Measurements from ENCODE around the gene ZNF217. TPM values are rescaled to one million over a fixed set of nuclear protein-coding genes. Genes with fewer than 3 reads are reported as not detected.

Gene ZNF217
- polyA plus RNA-seq, 1 donor from 2014 or later: 1.9 TPM

DNA sequence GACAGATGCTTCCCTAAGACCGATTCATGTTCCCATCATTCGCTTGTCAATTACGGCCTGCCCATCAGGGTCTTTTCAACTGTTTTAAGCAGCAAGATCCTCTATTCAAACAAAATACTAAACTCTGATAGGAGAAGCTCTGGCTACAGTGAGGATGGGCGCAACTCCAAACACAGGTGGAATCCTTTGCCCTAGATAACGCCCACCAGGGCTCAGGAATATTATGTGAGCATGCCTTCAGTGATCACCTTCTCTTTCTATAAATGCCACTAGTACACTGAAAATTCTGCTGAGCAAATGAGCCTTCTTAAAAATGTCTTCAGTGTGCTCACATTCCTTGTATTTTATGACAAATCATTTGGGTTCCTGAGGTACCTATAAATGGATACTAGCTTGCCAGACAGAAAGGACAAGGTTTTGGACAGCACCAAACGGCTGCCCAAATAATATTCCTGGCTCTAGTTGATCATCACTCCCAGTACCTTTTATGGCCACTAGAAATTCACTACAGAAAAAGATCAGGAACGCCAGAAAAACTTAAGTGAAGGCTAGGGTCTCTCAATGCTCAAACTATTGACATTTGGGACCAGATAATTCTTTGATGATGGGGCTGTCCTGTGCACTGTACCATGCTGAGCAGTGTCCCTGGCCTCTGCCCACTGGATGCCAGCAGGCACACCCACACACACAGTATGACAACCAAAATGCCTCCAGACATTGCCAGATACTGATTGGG, 13.1 kb downstream of the ZNF217 start:
- TF ChIP-seq RAD21 (conservative IDR thresholded peaks at IDR 0.05): no peak
- TF ChIP-seq, protein P1, sequence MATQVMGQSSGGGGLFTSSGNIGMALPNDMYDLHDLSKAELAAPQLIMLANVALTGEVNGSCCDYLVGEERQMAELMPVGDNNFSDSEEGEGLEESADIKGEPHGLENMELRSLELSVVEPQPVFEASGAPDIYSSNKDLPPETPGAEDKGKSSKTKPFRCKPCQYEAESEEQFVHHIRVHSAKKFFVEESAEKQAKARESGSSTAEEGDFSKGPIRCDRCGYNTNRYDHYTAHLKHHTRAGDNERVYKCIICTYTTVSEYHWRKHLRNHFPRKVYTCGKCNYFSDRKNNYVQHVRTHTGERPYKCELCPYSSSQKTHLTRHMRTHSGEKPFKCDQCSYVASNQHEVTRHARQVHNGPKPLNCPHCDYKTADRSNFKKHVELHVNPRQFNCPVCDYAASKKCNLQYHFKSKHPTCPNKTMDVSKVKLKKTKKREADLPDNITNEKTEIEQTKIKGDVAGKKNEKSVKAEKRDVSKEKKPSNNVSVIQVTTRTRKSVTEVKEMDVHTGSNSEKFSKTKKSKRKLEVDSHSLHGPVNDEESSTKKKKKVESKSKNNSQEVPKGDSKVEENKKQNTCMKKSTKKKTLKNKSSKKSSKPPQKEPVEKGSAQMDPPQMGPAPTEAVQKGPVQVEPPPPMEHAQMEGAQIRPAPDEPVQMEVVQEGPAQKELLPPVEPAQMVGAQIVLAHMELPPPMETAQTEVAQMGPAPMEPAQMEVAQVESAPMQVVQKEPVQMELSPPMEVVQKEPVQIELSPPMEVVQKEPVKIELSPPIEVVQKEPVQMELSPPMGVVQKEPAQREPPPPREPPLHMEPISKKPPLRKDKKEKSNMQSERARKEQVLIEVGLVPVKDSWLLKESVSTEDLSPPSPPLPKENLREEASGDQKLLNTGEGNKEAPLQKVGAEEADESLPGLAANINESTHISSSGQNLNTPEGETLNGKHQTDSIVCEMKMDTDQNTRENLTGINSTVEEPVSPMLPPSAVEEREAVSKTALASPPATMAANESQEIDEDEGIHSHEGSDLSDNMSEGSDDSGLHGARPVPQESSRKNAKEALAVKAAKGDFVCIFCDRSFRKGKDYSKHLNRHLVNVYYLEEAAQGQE (IDR thresholded peaks at IDR 0.05; ENCODE audit: borderline replicate concordance): no peak
- no peak for TF ChIP-seq MXI1 (conservative IDR thresholded peaks at IDR 0.05; ENCODE audit: poor library complexity, severe bottlenecking)
- TF ChIP-seq EZH2 (IDR thresholded peaks at IDR 0.05; ENCODE audit: borderline replicate concordance, insufficient read depth, low read length, poor library complexity, severe bottlenecking): no peak
- TF ChIP-seq EP300 (conservative IDR thresholded peaks at IDR 0.05; ENCODE audit: poor library complexity, severe bottlenecking): no peak
- TF ChIP-seq SMC3 (conservative IDR thresholded peaks at IDR 0.05; ENCODE audit: poor library complexity): no peak
- no peak for TF ChIP-seq POLR2AphosphoS5 (IDR thresholded peaks at IDR 0.05)
- no peak for TF ChIP-seq TAF1 (IDR thresholded peaks at IDR 0.05; ENCODE audit: low read depth)
- TF ChIP-seq, protein P2, sequence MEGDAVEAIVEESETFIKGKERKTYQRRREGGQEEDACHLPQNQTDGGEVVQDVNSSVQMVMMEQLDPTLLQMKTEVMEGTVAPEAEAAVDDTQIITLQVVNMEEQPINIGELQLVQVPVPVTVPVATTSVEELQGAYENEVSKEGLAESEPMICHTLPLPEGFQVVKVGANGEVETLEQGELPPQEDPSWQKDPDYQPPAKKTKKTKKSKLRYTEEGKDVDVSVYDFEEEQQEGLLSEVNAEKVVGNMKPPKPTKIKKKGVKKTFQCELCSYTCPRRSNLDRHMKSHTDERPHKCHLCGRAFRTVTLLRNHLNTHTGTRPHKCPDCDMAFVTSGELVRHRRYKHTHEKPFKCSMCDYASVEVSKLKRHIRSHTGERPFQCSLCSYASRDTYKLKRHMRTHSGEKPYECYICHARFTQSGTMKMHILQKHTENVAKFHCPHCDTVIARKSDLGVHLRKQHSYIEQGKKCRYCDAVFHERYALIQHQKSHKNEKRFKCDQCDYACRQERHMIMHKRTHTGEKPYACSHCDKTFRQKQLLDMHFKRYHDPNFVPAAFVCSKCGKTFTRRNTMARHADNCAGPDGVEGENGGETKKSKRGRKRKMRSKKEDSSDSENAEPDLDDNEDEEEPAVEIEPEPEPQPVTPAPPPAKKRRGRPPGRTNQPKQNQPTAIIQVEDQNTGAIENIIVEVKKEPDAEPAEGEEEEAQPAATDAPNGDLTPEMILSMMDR (IDR thresholded peaks at IDR 0.05; ENCODE audit: poor library complexity, severe bottlenecking): no peak
- Histone ChIP-seq H4K20me1 (ENCODE audit: insufficient read depth) (no peaks in the 10 kb centered on the region), H3K9me2 (ENCODE audit: insufficient read depth, low read length) (no peaks in the 10 kb centered on the region), H3K79me2 (replicated peaks; ENCODE audit: insufficient read depth, low read length) (peaks cover 41% of the 10 kb centered on the region), H3K4me2 (ENCODE audit: low read length) (no peak overlapping the region), H3K27me3 (ENCODE audit: insufficient read depth, low read depth, low read length) (no peaks in the 10 kb centered on the region), H3K9me3 (ENCODE audit: low read length) (no peaks in the 10 kb centered on the region), H3F3A (ENCODE audit: insufficient read depth, low read length, poor library complexity, severe bottlenecking) (no peaks in the 10 kb centered on the region), H3K27ac (ENCODE audit: low read length) (no peak overlapping the region), H3K36me3 (ENCODE audit: insufficient read depth, low read length) (peaks cover 12% of the 10 kb centered on the region), H3K4me3 (ENCODE audit: low read length) (no peak overlapping the region), H2AFZ (ENCODE audit: low read depth, low read length) (no peak overlapping the region), H3K9ac (ENCODE audit: low read length) (no peak overlapping the region)

DNA sequence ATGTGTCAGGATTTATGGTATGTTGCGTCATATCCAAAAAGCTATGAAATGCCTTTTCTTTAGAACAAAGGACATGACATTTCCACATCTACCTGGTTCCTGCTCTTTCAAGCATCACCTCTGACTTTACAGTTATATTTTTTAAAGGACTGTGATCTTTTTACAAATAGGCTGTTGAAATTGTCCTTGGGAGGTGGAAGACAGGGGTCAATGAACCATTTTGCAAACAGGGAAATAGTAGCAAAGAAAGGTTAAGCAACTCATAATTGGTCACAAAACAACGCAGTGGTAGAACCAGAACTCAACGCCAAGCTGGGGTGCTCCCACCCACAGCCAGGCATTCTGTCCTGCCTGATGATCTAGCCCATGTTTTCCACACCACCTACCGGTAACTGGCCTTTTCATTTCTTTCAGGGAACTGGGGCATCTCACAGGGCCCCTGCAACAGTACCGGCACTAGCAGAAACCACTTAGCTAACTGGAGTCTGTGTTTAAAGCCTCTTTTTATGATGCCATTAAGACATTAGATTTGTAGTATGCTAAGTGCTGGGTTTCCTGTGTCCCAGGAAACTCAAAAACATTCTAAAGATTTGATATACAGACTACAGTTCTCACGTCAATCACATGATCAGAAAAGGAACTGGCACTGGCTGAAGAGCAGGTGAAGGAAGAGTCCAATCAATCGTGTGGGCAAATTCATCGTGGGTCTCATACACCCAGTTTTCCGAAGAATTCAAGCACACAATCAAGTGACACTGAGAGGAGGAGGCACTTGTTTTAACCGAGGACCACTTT, 13.9 kb downstream of the ZNF217 start:
- Histone ChIP-seq H4K20me1 (ENCODE audit: insufficient read depth) (no peaks in the 10 kb centered on the region), H3K36me3 (ENCODE audit: insufficient read depth, low read length) (peaks cover 12% of the 10 kb centered on the region), H3K4me3 (ENCODE audit: low read length) (no peak overlapping the region), H3K4me2 (ENCODE audit: low read length) (no peak overlapping the region), H3F3A (ENCODE audit: insufficient read depth, low read length, poor library complexity, severe bottlenecking) (no peaks in the 10 kb centered on the region), H3K27ac (ENCODE audit: low read length) (no peak overlapping the region), H3K9ac (ENCODE audit: low read length) (no peak overlapping the region), H3K27me3 (ENCODE audit: insufficient read depth, low read depth, low read length) (no peaks in the 10 kb centered on the region), H3K9me3 (ENCODE audit: low read length) (no peaks in the 10 kb centered on the region), H2AFZ (ENCODE audit: low read depth, low read length) (no peak overlapping the region), H3K79me2 (replicated peaks; ENCODE audit: insufficient read depth, low read length) (peaks cover 37% of the 10 kb centered on the region), H3K9me2 (ENCODE audit: insufficient read depth, low read length) (no peaks in the 10 kb centered on the region)
- no peak for TF ChIP-seq TAF1 (IDR thresholded peaks at IDR 0.05; ENCODE audit: low read depth)
- no peak for TF ChIP-seq SMC3 (conservative IDR thresholded peaks at IDR 0.05; ENCODE audit: poor library complexity)
- no peak for TF ChIP-seq POLR2AphosphoS5 (IDR thresholded peaks at IDR 0.05)
- TF ChIP-seq, protein P1 (IDR thresholded peaks at IDR 0.05; ENCODE audit: borderline replicate concordance): no peak
- TF ChIP-seq RAD21 (conservative IDR thresholded peaks at IDR 0.05): no peak
- no peak for TF ChIP-seq EP300 (conservative IDR thresholded peaks at IDR 0.05; ENCODE audit: poor library complexity, severe bottlenecking)
- no peak for TF ChIP-seq MXI1 (conservative IDR thresholded peaks at IDR 0.05; ENCODE audit: poor library complexity, severe bottlenecking)
- no peak for TF ChIP-seq EZH2 (IDR thresholded peaks at IDR 0.05; ENCODE audit: borderline replicate concordance, insufficient read depth, low read length, poor library complexity, severe bottlenecking)
- TF ChIP-seq, protein P2 (IDR thresholded peaks at IDR 0.05; ENCODE audit: poor library complexity, severe bottlenecking): no peak
